Skin epidermis (tissue), 12 donors: ENCODE measurements around the gene LRRC53.

ENCODE experiments used
- H3K27ac ChIP-seq, 21 experiments: fragments of 200-600 bp; sonication (generic) in 11 of 21; one replicate each; pipeline ENCODE4 v1.5.0; 2020; ENCODE audit warnings: mild to moderate bottlenecking in 3 of 21, inconsistent platforms in 2 of 21, moderate library complexity in 2 of 21
- H3K4me3 ChIP-seq, 7 experiments: fragments of 200-600 bp; sonication (generic) in 2 of 7; one replicate each; pipeline ENCODE4 v1.5.0; 2020; ENCODE audit warnings: inconsistent platforms in 2 of 7, mild to moderate bottlenecking in 2 of 7, moderate library complexity in 1 of 7

LRRC53 gene

DNA sequence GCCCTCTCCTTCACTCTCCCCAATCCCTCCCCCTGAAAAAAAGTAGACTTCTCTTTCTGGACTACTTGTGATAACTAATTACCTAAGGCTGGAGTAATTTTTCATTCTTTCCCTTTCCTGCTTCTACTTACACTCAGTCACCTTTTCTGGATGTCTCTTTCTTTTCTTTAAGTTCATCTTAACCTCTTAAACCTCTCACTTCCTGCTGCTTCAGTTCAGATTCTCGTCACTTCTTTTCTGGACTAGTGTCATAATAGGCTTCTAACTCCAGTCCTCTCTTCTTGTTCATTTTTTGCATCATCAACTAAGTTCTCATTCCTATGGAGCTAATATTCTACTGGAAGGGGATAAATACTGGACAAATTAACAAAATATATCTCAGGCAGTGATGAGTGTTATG, 75.4 kb downstream of the LRRC53 start:
- H3K27ac ChIP-seq: no peak overlapping the region
- no peak overlapping the region for H3K4me3 ChIP-seq

- no peak overlapping the region for H3K27ac ChIP-seq
- no peak overlapping the region for H3K4me3 ChIP-seq
These were observed 76.3 kb downstream of the LRRC53 start for GRCh38 chr1:74436078-74436477.

DNA sequence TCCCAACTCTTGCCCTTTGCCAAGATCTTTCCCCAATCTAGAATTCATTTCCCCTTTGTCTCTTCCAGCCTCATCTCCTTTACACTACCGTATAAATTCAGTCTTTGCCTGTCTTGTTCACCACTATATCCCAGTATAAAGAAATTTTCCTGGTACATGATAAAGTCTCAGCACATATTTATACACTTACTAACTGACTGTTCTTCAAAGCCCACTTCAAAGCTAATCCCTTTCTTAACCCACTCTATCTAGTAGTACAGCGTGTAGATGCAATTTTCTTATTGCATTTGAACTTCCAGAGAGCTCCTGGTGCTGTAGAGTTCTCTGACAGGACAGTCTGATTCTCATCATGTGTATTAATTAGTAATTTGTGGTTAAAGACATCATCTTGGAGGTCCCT, 78.1 kb downstream of the LRRC53 start:
- H3K27ac ChIP-seq: no peak overlapping the region
- H3K4me3 ChIP-seq: no peak overlapping the region

GRCh38 chr1:74432325-74432724, 80.1 kb downstream of the LRRC53 start:
- no peak overlapping the region for H3K27ac ChIP-seq

DNA sequence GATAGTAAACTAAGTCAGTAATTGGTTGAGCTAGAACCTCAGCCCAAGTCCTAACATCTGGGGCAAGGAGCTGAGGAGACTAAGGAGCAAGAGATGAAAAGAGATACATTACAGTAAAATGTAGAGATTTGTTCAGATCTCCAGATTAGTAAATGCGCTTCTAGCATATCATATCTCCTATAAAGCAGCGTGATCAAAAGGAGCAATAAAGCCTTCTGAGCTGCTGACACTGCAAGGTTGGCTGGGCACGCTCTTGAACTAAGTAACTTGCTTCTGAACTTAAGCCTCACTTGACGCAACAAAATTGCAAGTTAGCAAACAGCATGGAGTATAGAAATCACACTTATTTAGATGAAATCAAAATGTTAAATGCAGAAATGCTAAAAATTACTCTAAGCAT, 80.9 kb downstream of the LRRC53 start:
- H3K4me3 ChIP-seq: no peak overlapping the region
- no peak overlapping the region for H3K27ac ChIP-seq

More at GRCh38 chr1:74432325-74432724, 80.1 kb downstream of the LRRC53 start:
- no peak overlapping the region for H3K4me3 ChIP-seq

DNA sequence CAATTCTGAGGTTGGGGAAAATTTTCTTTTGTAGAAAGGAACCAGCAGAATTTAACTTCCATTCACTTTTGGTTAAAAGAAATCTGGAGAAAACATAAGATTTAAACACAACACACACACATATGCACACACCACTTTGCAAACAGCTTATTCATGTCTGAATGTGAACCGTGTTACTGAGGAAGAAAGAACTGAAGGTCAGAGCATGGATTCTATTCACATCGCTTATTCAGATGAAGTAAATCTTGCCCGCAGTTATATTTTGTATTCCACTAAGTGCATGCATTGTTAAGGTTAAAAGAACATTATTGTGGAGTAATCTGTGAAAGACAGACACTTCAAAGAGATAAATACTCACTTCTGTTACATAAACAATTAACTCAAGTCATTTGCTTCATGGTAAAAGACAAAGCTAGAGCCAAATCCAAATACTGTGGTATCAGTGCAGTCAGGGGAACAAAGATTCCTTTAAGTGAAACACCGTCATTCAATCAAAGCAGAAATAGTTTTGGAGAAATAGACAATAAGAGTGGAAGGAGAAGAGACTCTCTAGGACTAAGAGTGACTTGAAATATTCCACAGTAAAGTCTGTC, 82.0 kb downstream of the LRRC53 start:
- no peak overlapping the region for H3K4me3 ChIP-seq
- H3K27ac ChIP-seq: no peak overlapping the region

DNA sequence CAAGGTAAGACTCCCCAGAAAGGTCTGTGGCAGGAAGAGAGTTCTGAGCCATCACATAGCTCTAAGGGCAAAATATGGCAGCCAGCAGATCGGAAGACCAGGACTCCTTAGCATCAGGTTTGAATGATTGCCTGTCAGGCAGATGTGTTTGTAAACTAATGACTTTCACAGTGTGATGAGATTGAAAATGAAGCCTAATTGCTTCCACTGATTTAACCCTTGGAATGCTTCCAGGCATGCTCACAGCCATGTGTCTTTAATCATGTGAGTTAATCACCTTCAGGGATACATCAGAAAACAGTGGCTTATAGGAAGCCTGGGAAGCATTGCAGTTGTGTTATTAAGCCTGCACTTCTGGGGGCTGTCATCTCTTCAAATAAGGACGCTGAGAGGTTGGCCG, 82.8 kb downstream of the LRRC53 start:
- no peak overlapping the region for H3K27ac ChIP-seq
- no peak overlapping the region for H3K4me3 ChIP-seq

- no peak overlapping the region for H3K27ac ChIP-seq
- no peak overlapping the region for H3K4me3 ChIP-seq
These were observed 84.7 kb downstream of the LRRC53 start for GRCh38 chr1:74427681-74428080.

DNA sequence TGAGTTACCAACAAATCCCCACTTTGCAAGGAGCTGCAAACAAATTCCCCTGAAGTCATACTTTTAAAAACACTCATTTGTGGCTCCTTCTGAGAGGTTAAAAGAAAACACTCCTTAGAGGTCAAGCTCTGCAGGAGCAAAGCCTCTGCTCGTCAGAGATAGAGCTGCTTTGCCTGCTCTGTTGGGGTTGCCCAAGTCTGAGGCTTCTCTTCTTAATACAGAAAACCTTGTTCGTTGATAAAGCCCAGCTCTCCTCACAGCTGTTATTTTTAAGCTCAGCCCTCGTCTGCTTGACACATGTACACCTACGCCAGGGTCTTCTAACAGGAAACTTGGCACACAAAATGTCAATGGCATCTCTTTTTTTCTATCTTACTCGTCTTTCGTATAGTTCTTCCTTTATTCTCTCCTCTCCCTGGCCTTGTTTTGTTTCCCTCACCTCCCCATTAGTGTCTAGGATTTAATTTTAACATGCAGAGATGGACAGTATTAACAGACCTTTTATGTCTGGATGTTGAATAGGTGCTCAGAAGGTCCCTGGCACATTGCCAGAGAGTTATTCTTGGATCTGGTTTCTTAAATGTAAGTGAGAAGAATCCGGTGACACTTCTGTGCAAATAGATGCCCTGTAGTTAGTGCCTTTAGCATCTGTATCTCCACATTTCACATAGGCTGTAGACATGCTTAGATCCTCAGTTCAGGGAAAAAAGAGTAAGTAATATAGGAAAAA, 86.0 kb downstream of the LRRC53 start:
- Histone ChIP-seq H3K4me3 (no peak overlapping the region), H3K27ac (no peak overlapping the region)

DNA sequence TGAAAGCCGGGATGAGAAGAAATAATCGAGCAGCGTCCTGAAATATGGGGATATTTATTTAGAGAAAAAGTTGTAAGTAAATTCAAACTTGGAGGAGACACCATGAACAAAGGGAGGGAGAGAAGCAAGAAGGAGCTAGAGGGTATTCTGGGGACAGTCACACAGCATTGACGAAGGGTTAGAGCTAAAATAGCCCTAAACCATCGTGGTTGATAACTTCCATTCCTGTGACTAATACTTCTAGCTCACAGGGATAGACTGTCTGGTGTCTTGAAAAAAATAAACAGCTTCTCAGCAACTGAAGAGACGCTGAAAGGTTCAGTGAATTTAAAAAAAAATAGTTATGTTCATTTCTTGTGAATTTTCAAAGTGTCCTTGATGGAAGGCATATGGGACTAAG, 86.7 kb downstream of the LRRC53 start:
- H3K27ac ChIP-seq: no peak overlapping the region
- H3K4me3 ChIP-seq: no peak overlapping the region

- Histone ChIP-seq H3K27ac (no peak overlapping the region), H3K4me3 (no peak overlapping the region)
These were observed 88.9 kb downstream of the LRRC53 start for GRCh38 chr1:74423471-74423870.

GRCh38 chr1:74422421-74423292, 89.8 kb downstream of the LRRC53 start:
- Histone ChIP-seq H3K27ac (no peak overlapping the region), H3K4me3 (no peak overlapping the region)

- no peak overlapping the region for H3K4me3 ChIP-seq
- H3K27ac ChIP-seq: no peak overlapping the region
These were observed 91.9 kb downstream of the LRRC53 start for GRCh38 chr1:74420467-74420866.
